Body of pancreas (tissue), 4 donors: ENCODE measurements around the gene ZNF507. TPM values are rescaled to one million over a fixed set of nuclear protein-coding genes. Genes with fewer than 3 reads are reported as not detected.

Experiments used
- ATAC-seq: fragments of 150-250 bp; one replicate; pipeline ENCODE4 v1.9.1; 2016
- DNase-seq, 4 donors: peaks; one replicate each; pipeline ENCODE4 v3.0.0-alpha.2; 2019
- H3K27ac ChIP-seq, 4 donors: fragments of 200-600 bp; sonication (generic); 1 replicate in 3 of 4; 2 replicates in 1 of 4; pipeline versions ENCODE4 v1.5.1 to v1.6.1; 2016 to 2019; ENCODE audit warnings: mild to moderate bottlenecking in 1 of 4, mixed read lengths in 1 of 4, moderate library complexity in 1 of 4
- H3K27me3 ChIP-seq, 2 donors: fragments of 200-600 bp; sonication (generic); one replicate each; pipeline ENCODE4 v1.6.0; 2016; ENCODE audit warnings: mild to moderate bottlenecking in 1 of 2
- H3K36me3 ChIP-seq, 2 donors: fragments of 200-600 bp; sonication (generic); replicated peaks in 1 of 2; 2 replicates each; pipeline ENCODE4 v1.5.1; 2016; ENCODE audit warnings: low read depth in 2 of 2; ENCODE audit not compliant: insufficient read depth in 1 of 2
- H3K4me1 ChIP-seq: fragments of 200-600 bp; sonication (generic); one replicate; pipeline ENCODE4 v1.6.0; 2016
- H3K4me3 ChIP-seq, 2 donors: fragments of 200-600 bp; sonication (generic); 1 replicate in 1 of 2; 2 replicates in 1 of 2; pipeline ENCODE4 v1.5.1; 2016 to 2019
- H3K9me3 ChIP-seq, 3 donors: fragments of 200-600 bp; sonication (generic); 1 replicate in 2 of 3; 2 replicates in 1 of 3; pipeline ENCODE4 v1.5.1; 2016
- POLR2A ChIP-seq, 3 donors: fragments of 450-650 bp; IDR thresholded peaks; one replicate each; pipeline ENCODE4 v1.6.1; 2016; ENCODE audit warnings: antibody characterized with exemption in 3 of 3, mild to moderate bottlenecking in 2 of 3
- WGBS, 2 donors: methylation state at CpG; one replicate each; pipeline ENCODE4 v1.1.5; 2017; 5-methylcytosine and 5-hydroxymethylcytosine counted together
- intact Hi-C: fragments of 100-400 bp; cut with DNase I; formaldehyde crosslinking; loops from one replicate; pipeline ENCODE4 v1.15.1; 2023
- total RNA-seq, 2 donors: library from RNA; depleted of rRNA; stranded (reverse); fragments of >200 nt; gene quantifications; one replicate each; pipeline ENCODE4 v1.1.0, GENCODE V29; 2016
- TF ChIP-seq, protein P1 (sequence below), 7 experiments: fragments of 450-650 bp in 4 of 7; fragments of 200-600 bp in 3 of 7; sonication (generic) in 3 of 7; IDR thresholded peaks; one replicate each; pipeline ENCODE4 v1.5.1; 2016 to 2019; ENCODE audit warnings: antibody characterized with exemption in 7 of 7

ZNF507 gene
- total RNA-seq, 2 donors from 2014 or later, result 14.2 to 19.7 TPM

GRCh38 chr19:32307591-32307990 is 37.8 kb upstream of the ZNF507 start:
- no peaks in the 10 kb centered on the region for H3K9me3 ChIP-seq
- WGBS, 2 donors, result 69 to 95% methylated on average over 5 of the region's 5 CpGs
- intact Hi-C loops, result no loop called here

DNA sequence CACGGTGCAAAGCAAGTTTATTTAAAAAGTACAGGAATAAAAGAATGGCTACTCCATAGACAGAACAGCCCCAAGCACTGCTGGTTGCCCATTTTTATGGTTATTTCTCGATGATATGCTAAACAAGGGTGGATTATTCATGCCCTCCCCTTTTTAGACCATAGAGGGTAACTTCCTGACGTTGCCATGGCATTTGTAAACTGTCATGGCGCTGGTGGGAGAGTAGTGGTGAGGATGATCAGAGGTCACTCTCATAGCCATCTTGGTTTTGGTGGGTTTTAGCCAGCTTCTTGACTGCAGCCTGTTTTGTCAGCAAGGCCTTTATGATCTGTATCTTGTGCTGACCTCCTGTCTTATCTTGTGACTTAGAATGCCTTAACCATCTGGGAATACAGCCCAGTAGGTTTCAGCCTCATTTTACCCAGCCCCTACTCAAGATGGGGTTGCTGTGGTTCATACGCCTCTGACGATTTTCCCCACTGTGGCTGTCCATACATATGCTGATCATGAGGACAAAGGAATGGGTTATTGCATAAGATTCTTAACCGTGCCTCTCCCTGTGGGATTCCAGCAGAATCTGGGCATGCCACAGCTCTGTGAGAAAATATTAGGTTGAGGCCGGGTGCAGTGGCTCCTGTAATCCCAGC is 36.9 kb upstream of the ZNF507 start:
- Histone ChIP-seq H3K9me3 (no peaks in the 10 kb centered on the region), H3K4me3 (no peak overlapping the region), H3K27me3 (no peaks in the 10 kb centered on the region), H3K36me3 (no peaks in the 10 kb centered on the region), H3K4me1 (no peaks in the 10 kb centered on the region), H3K27ac (no peak overlapping the region)
- no peak for DNase-seq
- intact Hi-C loops, result no loop called here
- ATAC-seq, result no peak
- no peak for TF ChIP-seq POLR2A (IDR thresholded peaks at IDR 0.05)
- TF ChIP-seq, protein P1, sequence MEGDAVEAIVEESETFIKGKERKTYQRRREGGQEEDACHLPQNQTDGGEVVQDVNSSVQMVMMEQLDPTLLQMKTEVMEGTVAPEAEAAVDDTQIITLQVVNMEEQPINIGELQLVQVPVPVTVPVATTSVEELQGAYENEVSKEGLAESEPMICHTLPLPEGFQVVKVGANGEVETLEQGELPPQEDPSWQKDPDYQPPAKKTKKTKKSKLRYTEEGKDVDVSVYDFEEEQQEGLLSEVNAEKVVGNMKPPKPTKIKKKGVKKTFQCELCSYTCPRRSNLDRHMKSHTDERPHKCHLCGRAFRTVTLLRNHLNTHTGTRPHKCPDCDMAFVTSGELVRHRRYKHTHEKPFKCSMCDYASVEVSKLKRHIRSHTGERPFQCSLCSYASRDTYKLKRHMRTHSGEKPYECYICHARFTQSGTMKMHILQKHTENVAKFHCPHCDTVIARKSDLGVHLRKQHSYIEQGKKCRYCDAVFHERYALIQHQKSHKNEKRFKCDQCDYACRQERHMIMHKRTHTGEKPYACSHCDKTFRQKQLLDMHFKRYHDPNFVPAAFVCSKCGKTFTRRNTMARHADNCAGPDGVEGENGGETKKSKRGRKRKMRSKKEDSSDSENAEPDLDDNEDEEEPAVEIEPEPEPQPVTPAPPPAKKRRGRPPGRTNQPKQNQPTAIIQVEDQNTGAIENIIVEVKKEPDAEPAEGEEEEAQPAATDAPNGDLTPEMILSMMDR (IDR thresholded peaks at IDR 0.05), result no peak
- WGBS, 2 donors, result 48 to 60% methylated on average over 8 of the region's 8 CpGs

More at GRCh38 chr19:32307591-32307990, 37.8 kb upstream of the ZNF507 start:
- Histone ChIP-seq H3K27ac (no peak overlapping the region), H3K4me1 (no peaks in the 10 kb centered on the region), H3K27me3 (no peaks in the 10 kb centered on the region), H3K4me3 (no peak overlapping the region), H3K36me3 (no peaks in the 10 kb centered on the region)
- DNase-seq (no peak), ATAC-seq (no peak)
- no peak for TF ChIP-seq POLR2A (IDR thresholded peaks at IDR 0.05)
- TF ChIP-seq, protein P1 (IDR thresholded peaks at IDR 0.05), result no peak

GRCh38 chr19:32309711-32310390 is 35.6 kb upstream of the ZNF507 start:
- DNase-seq (no peak), ATAC-seq (no peak)
- no peaks in the 10 kb centered on the region for H3K27me3 ChIP-seq
- H3K4me3 ChIP-seq, result no peak overlapping the region
- H3K9me3 ChIP-seq, result no peaks in the 10 kb centered on the region
- WGBS, 2 donors, result 40 to 46% methylated on average over 20 to 29 of the region's 29 CpGs
- intact Hi-C loops, result no loop called here
- TF ChIP-seq, protein P1 (IDR thresholded peaks at IDR 0.05), result no peak
- TF ChIP-seq POLR2A (IDR thresholded peaks at IDR 0.05), result no peak
- H3K4me1 ChIP-seq, result no peaks in the 10 kb centered on the region
- H3K36me3 ChIP-seq, result no peaks in the 10 kb centered on the region
- H3K27ac ChIP-seq, result no peak overlapping the region

- no peak for ATAC-seq
- Histone ChIP-seq H3K9me3 (no peaks in the 10 kb centered on the region), H3K27ac (no peak overlapping the region), H3K36me3 (no peaks in the 10 kb centered on the region), H3K4me1 (no peaks in the 10 kb centered on the region), H3K27me3 (no peaks in the 10 kb centered on the region), H3K4me3 (no peak overlapping the region)
- WGBS, 2 donors, result 76 to 79% methylated on average over 10 of the region's 10 CpGs
- intact Hi-C loops, result no loop called here
- DNase-seq, result no peak
- TF ChIP-seq, protein P1 (IDR thresholded peaks at IDR 0.05), result no peak
- TF ChIP-seq POLR2A (IDR thresholded peaks at IDR 0.05), result no peak
These were observed 34.0 kb upstream of the ZNF507 start for GRCh38 chr19:32311371-32311770.
